GM21367 (cell line): ENCODE results near the gene DHRSX.
"Not testable (repeated sequence)": the region's sequence is repeated elsewhere in the genome, so short reads cannot be mapped to it uniquely, and the experiment has no call there.

Experiments
- ATAC-seq: cut with Tn5 transposase; IDR thresholded peaks from one replicate; pipeline ENCODE4 v1.9.1; 2021; ENCODE audit not compliant: unreplicated experiment

DHRSX gene

DNA sequence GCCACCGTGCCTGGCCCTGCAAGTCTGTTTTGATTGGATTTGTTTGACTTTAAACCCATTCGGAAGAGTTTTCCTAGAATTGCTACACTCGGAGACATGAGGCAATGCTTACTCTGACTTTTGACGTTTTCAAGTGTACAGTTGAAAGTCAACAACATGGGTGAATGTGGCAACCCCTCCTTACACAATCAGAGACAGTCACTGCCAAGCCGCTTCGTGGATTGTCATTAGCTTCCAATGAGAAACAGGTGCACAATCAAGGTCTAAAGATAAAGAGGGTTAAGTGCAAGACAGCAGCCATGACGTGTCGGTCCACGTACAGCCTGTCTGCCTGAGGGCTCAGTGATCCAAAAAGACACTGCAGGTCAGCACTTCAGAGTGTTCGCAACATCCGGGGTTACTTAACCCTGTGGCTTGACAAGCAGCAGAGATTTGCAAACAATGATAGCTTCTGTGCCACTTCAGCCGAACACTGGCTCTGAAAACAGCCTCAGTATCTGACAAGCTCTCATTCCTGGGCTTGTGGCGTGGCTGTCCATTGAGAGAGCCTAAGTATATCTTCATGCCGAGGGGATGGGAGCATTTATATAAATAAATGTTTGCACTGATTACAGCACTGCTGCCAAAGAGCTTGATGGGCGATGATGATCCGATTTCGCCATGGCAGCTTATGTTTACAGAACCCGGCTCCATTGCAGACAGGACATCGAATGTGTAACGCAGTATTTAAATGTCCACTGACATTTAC, 180.0 kb downstream of the DHRSX start:
- no peak for ATAC-seq

DNA sequence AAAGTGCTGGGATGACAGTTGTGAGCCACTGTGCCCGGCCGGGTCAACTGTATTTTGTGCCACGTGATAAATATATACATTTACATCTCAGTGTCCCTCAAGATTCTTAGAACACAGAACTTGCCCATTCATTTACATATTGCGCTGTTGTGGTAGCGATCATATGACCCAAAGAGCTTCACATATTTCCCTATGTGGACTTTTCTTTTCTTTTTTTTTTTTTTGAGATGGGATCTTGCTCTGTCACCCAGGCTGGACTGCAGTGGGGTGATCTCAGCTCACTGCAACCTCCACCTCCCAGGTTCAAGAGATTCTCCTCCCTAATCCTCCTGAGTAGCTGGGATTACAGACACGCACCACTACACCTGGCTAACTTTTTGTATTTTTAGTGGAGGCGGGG, 180.7 kb downstream of the DHRSX start:
- ATAC-seq = no peak

DNA sequence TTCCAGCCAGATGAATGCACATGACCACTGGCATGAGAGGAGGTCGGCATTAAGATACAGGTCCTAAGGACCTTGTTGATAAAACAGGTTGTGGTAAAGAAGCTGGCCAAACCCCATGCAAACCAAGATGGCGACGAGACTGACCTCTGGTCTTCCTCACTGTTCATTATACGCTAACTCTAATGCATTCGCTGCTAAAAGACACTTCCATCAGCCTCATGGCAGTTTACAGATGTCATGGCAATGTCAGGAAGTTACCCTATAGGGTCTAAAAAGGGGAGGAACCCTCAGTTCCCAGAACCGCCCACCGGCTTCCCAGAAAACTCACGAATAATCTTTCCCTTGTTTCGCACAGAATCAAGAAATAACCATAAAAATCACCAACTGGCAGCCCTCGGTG, 182.4 kb downstream of the DHRSX start:
- ATAC-seq = no peak

DNA sequence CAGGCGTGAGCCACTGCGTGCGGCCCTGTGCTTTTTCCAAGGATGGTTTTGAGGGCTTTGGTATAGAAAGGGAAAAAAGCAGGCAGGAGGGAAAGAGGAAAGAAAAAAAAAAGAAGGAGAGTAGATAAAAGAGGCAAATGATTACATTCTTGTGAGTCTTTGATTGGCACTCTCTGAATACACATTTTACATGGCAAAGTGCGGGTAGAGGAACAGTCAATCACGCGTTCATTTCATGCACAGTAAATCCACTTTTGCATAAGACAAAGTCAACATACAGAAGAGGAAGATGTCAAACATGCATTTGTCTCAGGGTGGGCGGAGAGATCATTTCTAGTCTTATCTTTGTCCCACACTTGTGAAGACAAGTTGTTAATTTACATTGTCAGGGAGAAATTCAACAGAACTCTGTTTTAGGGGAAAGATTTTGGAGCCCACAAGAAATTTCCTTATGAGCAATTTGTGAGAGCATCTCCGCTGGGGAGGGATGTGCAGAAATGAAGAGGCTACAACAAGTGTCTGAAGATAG, 183.2 kb downstream of the DHRSX start:
- no peak for ATAC-seq

DNA sequence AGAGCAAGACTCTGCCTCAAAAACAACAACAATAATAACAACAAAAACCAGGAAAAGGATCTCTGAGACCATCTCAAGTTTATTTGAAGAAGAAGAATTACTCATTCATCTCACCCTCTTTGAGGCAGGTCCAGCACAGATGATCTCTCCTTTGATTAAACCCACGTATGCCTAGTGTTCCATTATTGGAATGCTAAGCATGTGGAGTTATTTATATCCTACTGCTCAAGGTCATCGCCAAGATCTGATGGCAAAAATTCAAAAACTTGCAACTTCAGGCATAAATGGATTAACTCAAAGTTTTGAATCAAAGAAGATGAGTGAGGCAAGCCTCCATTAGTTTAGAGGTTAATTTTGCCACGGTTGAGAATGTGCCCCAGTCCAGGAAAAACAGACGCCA, 184.2 kb downstream of the DHRSX start:
- ATAC-seq = no peak

DNA sequence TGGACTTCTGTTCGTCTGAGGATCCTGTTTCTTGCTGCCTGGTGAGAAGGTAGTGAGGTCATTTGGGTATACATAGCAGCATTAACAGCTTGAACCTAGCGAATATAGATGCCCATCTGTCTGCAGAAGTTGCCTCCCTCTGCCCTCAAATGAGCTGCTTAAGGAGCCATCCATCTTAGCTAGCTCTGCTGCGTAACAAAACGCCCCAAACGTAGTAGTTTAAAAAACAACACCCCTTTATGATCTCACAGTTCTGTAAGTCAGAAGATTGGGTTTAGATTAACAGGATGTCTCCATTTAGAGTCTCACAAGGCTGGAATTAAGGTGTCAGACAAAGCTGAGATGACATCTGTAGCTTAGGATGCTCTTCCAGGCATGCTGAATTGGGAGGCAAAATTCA, 185.3 kb downstream of the DHRSX start:
- no peak for ATAC-seq

DNA sequence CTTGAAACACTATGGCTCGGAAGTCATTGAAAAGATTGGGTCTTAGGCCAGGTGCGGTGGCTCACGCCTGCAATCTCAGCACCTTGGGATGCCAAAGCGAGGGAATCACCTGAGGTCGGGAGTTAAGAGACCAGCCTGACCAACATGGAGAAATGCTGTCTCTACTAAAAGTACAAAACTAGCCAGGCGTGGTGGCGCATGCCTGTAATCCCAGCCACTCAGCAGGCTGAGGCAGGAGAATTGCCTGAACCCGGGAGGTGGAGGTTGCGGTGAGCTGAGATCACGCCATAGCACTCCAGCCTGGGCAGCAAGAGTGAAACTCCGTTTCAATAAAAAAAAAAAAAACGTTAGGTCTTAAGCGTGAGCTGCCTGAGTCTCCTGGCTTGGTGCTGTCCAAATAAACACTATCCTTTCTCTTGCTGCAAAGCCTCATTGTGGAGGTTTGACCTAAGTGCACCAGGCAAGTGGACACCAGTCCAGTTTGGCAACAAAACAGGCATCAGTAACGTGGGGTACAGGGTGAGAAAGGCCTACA, 185.9 kb downstream of the DHRSX start:
- no peak for ATAC-seq

DNA sequence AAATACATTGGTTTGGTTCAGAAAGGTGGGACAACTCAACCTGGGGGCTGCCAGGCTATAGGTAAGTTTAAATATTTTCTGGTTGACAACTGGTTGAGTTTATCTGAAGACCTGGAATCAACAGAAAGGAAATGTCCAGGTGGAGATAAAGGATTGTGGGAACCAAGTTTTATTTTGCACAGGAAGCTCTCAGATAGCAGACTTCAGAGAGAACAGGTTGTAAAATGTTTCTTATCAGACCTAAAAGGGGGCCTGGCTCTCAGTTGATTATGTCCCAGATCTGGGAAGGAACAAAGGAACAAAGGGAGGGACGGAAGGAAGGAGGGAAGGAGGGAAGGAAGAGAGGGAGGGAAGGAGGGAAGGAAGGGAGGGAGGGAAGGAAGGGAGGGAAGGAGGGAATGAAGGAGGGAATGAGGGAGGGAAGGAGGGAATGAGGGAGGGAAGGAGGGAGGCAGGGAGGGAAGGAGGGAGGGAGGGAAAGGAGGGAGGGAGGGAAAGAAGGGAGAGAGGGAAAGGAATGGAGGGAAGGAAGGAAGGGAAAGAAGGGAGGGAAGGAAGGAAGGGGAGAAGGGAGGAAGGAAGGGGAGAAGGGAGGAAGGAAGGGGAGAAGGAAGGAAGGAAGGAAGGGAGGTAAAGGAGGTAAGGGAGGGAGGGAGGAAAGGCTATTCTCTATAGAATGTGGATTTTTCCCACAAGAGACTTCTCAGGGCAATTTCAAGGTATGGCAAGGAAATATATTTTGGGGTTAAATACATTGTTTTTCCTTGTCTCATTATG, 186.7 kb downstream of the DHRSX start:
- ATAC-seq = no peak

DNA sequence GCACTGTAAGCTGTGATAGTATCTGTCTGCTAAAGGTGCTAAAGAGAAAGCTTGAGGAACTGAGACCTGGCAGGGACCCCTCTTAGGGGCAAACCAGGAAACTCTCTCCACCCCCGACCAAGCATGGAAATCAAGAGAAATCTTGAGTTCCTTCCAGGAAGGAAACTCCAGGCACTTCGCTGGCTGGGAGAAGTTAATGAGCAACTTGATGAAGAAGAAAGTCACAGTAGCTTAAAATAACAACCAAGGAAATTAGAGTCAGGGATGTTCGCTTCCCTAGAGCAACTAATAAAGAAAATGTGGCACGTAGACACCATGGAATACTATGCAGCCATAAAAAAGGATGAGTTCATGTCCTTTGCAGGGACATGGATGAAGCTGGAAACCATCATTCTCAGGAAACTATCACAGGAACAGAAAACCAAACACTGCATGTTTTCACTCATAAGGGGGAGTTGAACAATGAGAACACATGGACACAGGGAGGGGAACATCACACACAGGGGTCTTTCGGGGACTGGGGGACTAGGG, 188.7 kb downstream of the DHRSX start:
- ATAC-seq = not testable (repeated sequence)

DNA sequence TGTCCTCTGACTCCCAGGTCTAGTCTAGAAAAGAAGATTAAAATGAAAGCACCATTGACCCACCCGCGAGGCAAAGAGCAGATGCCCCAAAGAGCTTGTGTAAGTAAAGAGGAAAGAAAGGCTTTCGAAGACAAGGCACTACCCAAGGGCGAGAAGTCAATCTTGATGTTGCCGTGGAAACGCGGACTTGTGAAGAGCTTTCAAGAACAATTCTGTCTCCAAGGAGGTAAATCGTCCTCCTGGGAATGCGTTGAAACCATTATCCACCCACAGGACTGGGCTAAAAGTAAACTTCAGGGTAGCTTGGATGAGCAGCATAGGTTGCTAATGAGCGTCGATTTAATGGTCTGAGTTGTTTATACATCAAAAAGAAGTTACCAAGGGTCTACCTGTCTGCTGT, 189.3 kb downstream of the DHRSX start:
- no peak for ATAC-seq

DNA sequence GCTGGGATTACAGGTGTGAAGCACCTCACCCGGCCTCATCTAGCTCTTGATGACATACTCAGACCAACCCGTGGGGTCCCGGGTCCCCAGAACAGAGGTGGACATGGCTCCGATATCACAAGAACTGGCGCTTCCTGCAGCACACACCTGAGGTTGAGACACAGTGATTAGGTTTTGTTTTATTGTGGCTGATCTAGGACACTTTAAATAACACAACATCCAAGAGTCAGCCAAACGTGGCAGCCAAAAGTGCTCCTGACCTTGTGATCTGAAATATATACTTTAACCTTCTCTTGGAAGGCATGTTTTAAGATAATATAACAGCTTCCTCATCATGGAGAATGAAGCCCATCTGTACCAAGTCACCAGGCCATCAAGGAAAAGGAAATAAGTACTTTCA, 198.9 kb downstream of the DHRSX start:
- no peak for ATAC-seq

DNA sequence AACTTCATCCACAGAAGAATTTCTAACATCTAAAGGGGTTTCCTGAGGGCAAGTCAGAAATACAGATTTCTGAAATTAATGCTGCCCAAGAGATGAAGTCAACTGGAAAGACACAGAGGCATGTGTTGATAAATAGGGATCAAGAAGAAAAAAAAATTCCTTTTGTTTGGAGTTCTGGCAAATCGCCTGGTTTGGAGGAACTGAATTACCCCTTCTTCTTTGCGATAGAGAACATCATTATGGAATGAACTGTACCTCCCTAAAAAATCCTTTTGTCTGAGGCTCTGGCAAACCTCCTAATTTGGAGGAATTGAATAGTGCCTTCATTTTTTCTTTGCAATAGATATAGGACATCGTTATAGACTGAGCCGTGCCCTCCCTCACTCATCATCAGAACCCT, 200.9 kb downstream of the DHRSX start:
- ATAC-seq = no peak

DNA sequence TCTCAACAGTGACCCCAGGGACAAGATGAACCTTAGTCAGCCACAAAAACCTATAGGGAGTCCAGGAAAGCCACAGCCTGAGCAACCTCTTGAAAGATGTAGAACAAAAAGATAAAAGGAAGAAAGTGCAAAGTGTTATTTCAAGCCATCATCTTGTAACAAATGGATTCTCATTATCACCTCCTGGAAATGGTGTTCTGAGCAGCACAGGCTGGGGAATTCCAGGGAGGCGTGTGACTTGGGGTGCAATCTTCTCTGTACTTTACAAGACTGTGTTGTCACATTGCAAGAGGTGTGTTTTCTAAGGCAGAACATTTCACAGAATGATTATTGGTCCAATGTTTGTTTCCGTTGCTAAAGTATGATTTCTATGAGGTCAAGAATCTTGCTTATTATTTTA, 214.0 kb downstream of the DHRSX start:
- ATAC-seq = no peak

DNA sequence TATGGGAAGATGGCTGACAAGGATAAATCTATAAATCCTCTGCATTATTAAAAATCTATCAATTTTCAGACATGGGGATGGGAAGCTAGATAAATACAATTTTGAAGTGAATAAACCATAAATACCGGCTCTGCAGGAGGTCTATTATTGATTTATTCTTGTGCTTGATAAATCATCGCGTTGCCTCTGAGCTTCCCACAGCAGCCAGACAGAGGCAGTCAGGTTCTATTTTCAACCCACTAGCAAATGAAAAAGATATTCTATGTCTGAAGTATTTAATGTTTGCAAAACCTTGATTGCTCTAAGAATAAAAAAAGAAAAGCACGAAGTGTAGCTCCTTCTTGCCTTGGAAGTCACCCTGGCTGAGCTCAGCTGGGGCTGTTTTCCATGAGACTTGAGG, 216.2 kb downstream of the DHRSX start:
- ATAC-seq = no peak

DNA sequence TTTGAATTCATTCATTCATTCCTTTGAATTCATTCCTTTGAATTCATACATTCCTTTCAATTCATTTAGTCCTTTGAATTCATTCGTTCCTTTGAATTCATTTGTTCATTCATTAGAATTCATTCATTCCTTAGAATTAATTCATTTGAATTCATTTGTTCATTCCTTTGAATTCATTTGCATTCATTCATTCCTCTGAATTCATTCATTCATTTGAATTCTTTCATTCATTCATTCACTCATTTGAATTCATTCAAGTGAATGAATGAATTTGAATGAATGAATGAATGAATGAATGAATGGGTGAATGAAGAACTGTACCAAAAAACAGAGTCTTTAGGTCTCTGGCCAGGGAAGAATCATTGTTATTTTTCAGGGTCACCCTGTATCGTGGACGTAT, 216.6 kb downstream of the DHRSX start:
- no peak for ATAC-seq

DNA sequence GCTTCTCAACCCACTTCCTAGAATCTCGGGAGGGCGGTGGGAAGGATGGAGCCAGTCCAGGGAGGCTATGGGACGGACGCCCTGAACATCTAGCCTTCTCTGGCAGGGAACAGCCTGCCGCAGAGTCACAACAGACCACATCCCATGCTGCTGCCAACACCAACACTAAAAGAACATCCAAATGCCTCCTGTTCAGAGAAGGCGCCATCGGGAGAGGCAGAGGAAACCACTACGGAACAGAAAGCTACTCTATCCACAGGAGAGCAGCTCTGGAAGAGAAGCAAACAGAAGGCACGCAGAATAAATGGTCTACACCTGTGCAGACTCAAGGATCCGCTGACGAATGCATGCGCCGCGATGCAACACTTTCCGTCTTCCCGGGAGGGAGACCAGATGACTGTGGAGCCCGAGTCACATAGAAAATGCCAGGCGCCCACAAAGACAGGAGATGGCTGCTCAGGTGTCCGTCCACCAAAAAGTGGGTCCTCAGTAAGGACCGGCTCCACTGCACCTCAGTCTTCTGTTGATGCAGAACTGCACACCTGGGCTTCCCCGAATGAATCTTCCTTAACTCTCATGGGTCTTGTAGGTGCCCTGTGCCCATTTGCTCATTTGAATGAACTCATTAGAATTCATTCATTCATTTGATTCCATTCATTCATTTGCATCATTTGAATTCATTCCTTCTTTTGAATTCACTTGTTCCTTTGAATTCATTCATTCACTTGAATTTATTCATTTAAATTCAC, 217.5 kb downstream of the DHRSX start:
- no peak for ATAC-seq

DNA sequence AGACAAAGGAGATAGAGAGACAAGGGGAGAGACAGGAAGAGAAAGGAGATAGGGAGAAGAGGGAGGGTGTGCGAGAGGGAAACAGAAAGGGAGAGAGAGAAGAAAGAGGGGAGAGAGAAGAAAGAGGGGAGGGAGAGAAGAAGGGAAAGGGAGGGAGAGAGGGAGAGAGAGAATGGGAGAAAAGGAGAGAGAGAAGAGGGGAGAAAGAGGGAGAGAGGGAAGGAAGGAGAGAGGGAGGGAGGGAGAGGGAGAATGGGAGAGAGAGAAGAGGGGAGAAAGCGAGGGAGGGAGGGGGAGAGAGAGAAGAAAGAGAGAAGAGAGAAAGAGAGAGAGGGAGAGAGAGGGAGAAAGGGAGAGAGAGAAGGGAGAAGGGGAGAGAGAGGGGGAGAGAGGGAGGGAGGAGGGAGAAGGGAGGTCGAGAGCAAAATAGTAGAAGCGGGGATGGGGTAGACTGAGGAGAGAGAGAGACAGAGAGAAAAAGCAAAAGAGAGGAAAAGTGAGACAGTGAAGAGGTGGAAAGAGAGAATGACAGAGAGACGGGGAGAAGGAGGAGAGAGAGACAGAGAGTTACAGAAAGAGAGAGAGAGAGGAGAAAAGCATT, 218.2 kb downstream of the DHRSX start:
- no peak for ATAC-seq

DNA sequence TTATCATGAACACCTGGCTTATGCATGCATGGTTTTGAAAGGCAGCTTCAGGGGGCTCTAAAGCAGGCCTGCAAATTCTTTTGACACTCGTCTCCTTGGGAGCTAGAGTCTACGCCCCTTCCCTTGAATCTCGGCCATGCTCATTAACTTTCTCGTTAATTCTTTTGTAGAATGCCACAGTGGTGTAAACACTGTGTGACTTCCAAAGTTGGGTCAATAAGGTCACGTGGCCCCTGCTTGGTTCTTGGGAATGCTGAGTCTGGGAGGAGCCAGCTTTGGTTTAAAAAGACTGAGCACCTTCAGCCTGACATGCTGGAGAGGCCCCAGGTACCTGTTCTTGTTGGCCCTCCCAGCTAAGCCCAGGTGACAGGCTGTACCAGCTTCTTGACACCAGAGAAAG, 228.4 kb downstream of the DHRSX start:
- ATAC-seq = no peak

DNA sequence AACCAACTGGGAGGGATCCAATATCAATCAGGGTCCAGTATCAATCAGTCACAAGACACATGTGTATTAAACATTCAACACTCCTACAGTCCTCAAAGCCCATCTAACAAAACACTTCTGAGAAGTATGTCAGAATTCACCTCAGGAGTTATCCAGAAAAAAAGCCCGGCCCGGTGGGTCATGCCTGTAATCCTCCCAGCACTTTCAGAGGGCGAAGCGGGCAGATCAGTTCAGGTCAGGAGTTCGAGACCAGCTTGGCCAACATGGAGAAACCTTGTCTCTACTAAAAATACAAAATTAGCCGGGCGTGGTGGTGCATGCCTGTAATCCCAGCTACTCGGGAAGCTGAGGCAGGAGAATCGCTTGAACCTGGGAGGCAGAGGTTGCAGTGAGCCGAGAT, 229.2 kb downstream of the DHRSX start:
- ATAC-seq = not testable (repeated sequence)

DNA sequence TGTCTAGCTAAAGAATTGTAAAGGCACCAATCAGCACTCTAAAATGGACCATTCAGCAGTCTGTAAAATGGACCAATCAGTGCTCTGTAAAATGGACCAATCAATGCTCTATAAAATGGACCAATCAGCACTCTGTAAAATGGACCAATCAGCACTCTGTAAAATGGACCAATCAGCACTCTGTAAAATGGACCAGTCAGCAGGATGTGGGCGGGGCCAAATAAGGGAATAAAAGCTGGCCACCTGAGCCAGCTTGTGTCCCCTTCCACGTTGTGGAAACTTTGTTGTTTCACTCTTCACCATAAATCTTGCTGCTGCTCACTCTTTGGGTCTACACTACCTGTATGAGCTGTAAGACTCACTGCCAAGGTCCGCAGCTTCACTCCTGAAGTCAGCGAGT, 230.0 kb downstream of the DHRSX start:
- ATAC-seq = not testable (repeated sequence)

DNA sequence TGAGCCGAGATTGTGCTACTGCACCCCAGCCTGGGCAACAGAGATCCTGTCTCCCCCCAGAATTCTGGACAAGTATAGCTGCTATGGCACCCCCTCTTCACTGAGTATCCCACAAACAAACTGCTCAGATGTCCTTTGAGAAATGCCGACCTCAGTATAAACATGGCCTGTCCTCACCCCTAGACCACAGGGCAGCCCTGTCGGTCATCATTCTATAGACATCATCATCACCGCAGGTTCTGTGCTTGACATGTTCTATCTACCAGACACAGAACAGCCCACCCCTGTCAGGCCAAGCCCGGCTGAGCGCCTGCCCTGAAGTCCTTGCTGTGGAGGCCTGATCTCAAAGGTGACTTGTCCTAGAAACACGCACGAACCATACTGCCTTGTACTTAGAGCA, 232.9 kb downstream of the DHRSX start:
- no peak for ATAC-seq
